ENCODE measurements around the gene TAOK1.
"Not testable (repeated sequence)": the region's sequence is repeated elsewhere in the genome, so short reads cannot be mapped to it uniquely, and the experiment has no call there.

TAOK1 gene

GRCh38 chr17:29445844-29446243 lies 55.7 kb downstream of the TAOK1 start:
- DNase-seq (ENCODE audit: low read depth), result no peak

DNA sequence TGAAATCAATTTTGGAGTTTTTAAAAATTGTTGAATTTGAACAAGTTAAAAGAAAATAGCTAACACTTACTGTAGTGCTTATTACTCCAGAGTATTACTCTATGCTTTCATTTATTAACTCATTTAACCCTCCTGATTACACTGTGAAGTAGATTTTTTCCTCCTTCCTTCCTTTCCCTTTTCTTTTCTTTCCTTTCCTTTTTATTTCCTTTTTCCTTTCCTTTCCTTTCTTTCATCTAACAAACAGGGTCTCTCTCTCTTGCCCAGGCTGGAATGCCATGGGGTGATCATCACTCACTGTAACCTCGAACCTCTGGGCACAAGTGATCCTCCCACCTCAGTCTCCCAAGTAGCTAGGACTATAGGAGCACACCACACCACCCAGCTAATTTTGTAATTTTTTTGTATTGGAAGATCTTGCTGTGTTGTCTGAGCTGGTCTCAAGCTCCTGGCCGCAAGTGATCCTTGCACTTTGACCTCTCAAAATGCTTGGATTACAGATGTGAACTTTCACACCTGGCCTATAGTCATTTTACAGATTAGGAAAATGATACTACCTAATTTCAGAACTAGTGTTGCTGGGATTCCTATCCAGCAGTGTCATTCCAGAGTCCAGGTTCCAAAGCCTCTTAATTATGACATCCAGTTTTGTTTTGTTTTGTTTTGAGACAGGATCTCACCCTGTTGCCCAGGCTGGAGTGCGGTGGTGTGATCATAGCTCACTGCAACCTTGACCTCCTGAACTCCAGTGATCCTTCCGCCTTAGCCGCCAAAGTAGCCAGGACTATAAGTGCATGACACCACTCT lies 59.9 kb downstream of the TAOK1 start:
- DNase-seq (ENCODE audit: low read depth), result no peak

GRCh38 chr17:29451121-29451742 lies 61.1 kb downstream of the TAOK1 start:
- no peak for DNase-seq (ENCODE audit: low read depth)

GRCh38 chr17:29458066-29458465 lies 67.9 kb downstream of the TAOK1 start:
- DNase-seq (ENCODE audit: low read depth), result no peak

GRCh38 chr17:29461483-29462206 lies 71.5 kb downstream of the TAOK1 start:
- no peak for DNase-seq (ENCODE audit: low read depth)

DNA sequence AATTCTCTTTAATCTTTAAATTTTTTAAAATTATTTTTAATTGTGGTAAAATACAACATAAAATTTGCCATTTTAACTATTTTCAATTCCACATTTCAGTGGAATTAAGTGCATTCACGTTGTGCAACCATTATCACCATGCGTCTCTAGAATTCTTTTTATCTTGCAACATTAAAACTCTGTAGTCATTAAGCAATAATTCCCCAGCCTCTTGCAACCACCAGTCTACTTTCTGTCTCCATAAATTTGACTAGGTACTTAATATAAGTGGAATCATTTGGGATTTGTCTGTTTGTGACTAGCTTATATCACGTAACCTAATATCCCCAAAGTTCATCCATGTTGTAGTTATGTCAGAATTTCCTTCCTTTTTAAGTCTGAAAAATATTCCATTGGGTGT lies 79.1 kb downstream of the TAOK1 start:
- DNase-seq (ENCODE audit: low read depth), result no peak

GRCh38 chr17:29473437-29473836 lies 83.3 kb downstream of the TAOK1 start:
- DNase-seq (ENCODE audit: low read depth), result not testable (repeated sequence)

- no peak for DNase-seq (ENCODE audit: low read depth)
Observed at GRCh38 chr17:29474297-29474696, 84.1 kb downstream of the TAOK1 start.

GRCh38 chr17:29475891-29476290 lies 85.7 kb downstream of the TAOK1 start:
- no peak for DNase-seq (ENCODE audit: low read depth)

GRCh38 chr17:29480249-29480928 lies 90.2 kb downstream of the TAOK1 start:
- DNase-seq (ENCODE audit: low read depth), result not testable (repeated sequence)

DNA sequence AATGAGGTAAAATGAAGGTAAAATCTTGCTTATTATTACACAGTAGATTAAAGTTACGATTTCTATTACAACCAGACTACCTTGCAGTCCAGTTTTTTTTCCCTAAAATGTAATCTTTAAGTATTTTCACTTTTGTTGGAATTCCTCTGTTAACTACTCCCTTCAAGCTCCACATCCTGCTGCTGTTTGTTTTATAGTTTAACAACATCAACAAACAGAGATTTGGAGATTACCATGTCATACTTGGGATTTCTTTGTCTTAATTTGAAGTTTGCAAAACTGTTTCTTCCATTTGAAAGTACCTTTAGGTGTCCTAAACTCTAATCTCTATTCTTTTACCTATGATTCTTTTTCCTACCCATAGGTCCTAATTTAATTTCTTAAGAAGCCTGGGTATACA lies 93.3 kb downstream of the TAOK1 start:
- DNase-seq (ENCODE audit: low read depth), result no peak

DNA sequence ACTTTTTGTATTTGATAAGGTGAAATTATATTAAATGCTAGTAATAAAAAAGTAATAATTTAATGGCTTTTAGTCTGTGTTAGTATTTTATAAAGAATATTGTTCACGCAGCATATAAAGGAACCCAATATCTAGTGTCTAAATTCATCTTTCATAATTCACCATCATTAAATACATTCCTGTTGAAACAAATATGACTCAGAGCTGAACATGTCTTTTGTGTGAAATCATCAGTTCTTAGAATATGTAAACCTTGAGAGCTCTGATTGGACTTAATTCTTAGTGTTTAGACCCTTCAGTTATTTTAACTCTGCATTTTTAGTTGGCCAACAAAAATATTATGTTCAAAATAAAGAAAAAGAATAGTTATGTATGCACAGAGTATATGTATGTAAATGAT lies 104.8 kb downstream of the TAOK1 start:
- DNase-seq (ENCODE audit: low read depth), result no peak

GRCh38 chr17:29504711-29505110 lies 114.5 kb downstream of the TAOK1 start:
- no peak for DNase-seq (ENCODE audit: low read depth)

DNA sequence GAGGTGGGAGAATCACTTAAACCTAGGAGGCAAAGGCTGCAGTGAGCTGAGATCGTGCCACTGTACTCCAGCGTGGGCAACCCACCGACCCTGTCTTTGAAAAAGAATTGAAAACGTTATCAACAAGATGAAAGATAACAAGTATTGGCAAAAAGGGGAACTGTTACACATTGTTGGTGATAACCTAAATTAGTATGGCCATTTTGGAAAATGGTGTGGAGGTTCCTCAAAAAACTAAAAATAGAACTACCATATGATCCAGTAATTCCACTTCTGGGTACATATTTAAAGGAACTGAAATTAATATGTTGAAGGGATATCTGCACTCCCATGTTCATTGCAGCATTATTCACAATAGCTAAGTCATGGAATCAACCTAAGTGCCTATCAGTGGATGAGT lies 115.7 kb downstream of the TAOK1 start:
- DNase-seq (ENCODE audit: low read depth), result no peak

DNA sequence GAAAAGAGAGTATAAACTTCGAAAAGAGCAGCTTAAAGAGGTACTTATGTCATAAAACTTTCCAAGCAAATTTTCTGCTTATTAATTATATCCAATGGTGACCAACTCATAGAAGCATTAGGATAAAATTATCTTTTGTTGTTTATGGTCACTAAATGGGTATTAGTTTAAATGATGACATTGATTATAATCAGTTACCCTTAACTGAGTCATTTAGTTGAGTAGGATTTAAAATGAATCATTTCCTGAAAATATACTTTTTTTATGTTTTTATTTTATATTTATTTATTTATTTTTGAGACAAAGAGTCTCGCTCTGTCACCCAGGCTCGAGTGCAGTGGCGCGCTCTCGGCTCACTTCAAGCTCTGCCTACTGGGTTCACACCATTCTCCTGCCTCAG lies 120.8 kb downstream of the TAOK1 start:
- no peak for DNase-seq (ENCODE audit: low read depth)

DNA sequence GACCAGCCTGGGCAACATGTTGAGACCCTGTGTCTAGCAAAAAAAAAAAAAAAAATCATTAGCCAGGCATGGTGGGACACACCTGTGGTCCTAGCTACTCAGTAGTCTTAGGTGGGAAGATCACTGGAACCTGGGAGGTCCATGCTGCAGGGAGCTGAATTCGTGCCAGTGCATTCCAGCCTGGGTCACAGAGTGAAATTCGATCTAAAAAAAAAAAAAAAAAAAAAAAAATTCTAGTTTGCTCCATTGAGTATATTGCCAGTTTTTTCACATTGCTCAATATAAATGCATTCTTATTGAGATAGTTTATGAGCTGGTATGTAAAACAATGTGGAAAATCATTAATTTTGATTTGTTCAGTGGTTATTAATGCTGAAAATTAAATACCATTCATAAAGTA lies 124.6 kb downstream of the TAOK1 start:
- no peak for DNase-seq (ENCODE audit: low read depth)

GRCh38 chr17:29518359-29518758 lies 128.2 kb downstream of the TAOK1 start:
- no peak for DNase-seq (ENCODE audit: low read depth)

- no peak for DNase-seq (ENCODE audit: low read depth)
Observed at GRCh38 chr17:29524692-29525091, 134.5 kb downstream of the TAOK1 start.

GRCh38 chr17:29526322-29526721 lies 136.2 kb downstream of the TAOK1 start:
- no peak for DNase-seq (ENCODE audit: low read depth)

DNA sequence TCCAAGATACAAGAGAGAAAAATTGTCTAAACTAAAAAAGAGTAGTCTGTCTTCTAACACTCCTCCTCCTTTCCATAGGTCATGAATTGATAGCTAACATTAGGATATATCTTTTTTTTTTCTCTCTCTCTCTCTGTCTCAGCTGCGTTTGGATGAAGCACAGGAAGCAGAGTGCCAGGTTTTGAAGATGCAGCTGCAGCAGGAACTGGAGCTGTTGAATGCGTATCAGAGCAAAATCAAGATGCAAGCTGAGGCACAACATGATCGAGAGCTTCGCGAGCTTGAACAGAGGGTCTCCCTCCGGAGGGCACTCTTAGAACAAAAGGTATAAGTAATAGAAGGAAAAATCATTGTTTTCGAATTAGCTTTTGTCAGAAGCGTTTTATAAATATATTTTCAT lies 143.8 kb downstream of the TAOK1 start:
- no peak for DNase-seq (ENCODE audit: low read depth)

DNA sequence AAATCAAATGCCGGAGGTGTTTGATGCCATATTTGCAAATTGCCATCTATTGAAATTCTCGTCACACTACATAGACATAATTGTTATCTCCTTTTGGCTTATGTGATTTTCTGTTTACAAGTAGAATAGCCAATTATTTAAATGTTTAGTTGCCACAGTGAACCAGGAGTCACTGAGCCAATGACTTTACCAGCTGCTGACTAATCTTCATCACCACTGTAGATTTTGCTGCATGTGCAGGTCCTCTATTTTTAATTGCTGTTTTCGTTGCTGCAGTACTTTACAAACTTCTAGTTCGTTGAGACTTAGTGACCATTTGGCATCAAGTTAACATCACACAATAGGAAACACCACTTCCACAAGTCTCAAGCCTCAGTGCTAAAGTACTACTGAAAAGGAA lies 153.9 kb downstream of the TAOK1 start:
- DNase-seq (ENCODE audit: low read depth), result no peak

- DNase-seq (ENCODE audit: low read depth), result no peak
Observed at GRCh38 chr17:29546085-29546484, 155.9 kb downstream of the TAOK1 start.

DNA sequence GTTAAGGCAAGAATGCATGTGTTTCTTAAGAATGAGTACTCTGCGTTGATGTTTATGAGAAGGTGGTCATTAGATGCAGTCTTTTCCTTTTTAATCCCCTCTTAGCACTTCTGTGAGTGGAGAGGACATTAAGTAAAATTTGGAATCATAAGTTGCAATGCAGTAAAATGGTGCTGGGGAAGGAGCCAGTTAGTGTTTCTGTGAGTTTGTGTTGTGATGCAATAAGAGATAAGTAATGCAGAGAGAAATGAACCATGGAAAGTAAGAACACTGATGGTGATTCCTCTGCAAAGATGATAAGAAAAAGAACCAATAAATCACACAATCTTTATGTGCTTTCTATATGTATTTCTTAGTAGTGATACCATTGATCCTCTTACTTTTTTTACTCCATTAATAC lies 156.7 kb downstream of the TAOK1 start:
- DNase-seq (ENCODE audit: low read depth), result no peak

Data from T-helper 22 cell (primary cell).